ENCODE measurements around the gene EP400. TPM values are rescaled to one million over a fixed set of nuclear protein-coding genes. Genes with fewer than 3 reads are reported as not detected.
A peak's percentile ranks its signal among the peaks of the same experiment; 100 is the strongest.

Gene EP400
- total and polyA plus RNA-seq, 2 of the 8 experiments (the other 6 are each of a cell fraction or from before 2014, with no cell fraction given) = 13.1 to 69.7 TPM

DNA sequence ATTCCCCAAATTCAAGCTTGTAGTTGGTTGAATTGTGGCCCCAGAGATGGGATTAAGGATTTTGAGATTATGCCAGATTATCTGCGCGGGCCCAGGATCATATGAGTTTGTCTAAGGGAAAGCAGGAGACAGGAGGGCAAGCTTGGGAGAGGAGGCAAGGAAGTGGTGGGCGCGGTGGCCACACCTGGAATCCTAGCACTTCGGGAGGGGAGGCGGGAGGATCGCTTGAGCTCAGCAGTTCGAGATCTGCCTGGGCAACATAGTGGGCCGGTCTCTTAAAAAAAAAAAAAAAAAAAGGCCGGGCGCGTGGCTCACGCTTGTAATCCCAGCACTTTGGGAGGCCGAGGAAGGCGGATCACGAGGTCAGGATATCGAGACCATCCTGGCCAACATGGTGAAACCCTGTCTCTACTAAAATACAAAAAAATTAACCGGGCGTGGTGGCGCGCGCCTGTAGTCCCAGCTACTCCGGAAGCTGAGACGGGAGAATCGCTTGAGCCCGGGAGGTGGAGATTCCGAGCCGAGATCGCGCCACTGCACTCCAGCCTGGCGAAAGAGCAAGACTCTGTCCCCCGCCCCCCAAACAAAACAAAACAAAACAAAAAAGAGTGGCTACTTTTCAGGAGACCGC is 21.5 kb upstream of the EP400 start:
- no peaks in the 10 kb centered on the region for H3K27me3 ChIP-seq (replicated peaks in 1 of 4; ENCODE audit: control insufficient read depth in 3 of 4, extremely low read depth in 1 of 4, insufficient read depth in 3 of 4, low read length in 3 of 4)
- H3K4me2 ChIP-seq (ENCODE audit: insufficient read depth in 1 of 2, low read depth in 2 of 2, low read length in 2 of 2) = peak overlapping the region; percentile 79 to 99
- 0 out of 2 replicates have a peak overlapping the region, but pooled peaks have one; percentile 71 for H2BK5ac ChIP-seq (ENCODE audit: low read depth, low read length)
- no peak overlapping the region for H2AFZ ChIP-seq (ENCODE audit: low read length)
- H3K4ac ChIP-seq (replicated peaks; ENCODE audit: insufficient read length, low read depth, low read length) = no peak overlapping the region
- H3K56ac ChIP-seq (replicated peaks; ENCODE audit: insufficient read length, low read depth, low read length) = no peak overlapping the region
- CTCF ChIA-PET (ENCODE audit: partially characterized antibody) = interaction anchor here (0.9 to 1.9 kb wide), 4 partner anchors 8 to 56 kb away, joined by 3 to 6 read pairs (median 3); no protein-coding TSS in a partner anchor
- H2AK5ac ChIP-seq (ENCODE audit: low read depth, low read length) = no peak overlapping the region
- H3K18ac ChIP-seq (ENCODE audit: extremely low read depth, low read length) = peak overlapping the region; percentile 71; the same call in 1 of the 2 replicates
- DNase-seq (ENCODE audit: low read depth in 1 of 2, low spot score in 2 of 2) (no peak), FAIRE-seq (no peak)
- POLR2A ChIA-PET (ENCODE audit: partially characterized antibody) = interaction anchor here (0.6 to 5.2 kb wide), 11 partner anchors 9 to 155 kb away, joined by 3 to 33 read pairs (median 5); no protein-coding TSS in a partner anchor
- H3K23ac ChIP-seq (ENCODE audit: insufficient read length) = no peak overlapping the region
- H3K9me3 ChIP-seq (ENCODE audit: insufficient read depth in 2 of 2, low read depth in 1 of 2, low read length in 1 of 2) = no peaks in the 10 kb centered on the region; a peak in 1 of 4 replicates
- H3K79me1 ChIP-seq (ENCODE audit: low read depth, low read length) = peaks cover 8% of the 10 kb centered on the region
- peaks cover 0 to 8% of the 10 kb centered on the region in 2 experiments for H4K20me1 ChIP-seq (replicated peaks in 1 of 2; ENCODE audit: control insufficient read depth in 1 of 2, insufficient read depth in 2 of 2, low read length in 2 of 2)
- H4K8ac ChIP-seq (ENCODE audit: extremely low read depth, insufficient read depth, low read length) = peak overlapping the region; percentile 92; the same call in 1 of the 2 replicates
- H3K4me1 ChIP-seq (replicated peaks in 1 of 4; ENCODE audit: control insufficient read depth in 3 of 4, insufficient read depth in 4 of 4, low read length in 3 of 4) = peaks cover 0 to 7% (median 2%) of the 10 kb centered on the region in 4 experiments; a peak in 2 of 7 replicates
- no peak overlapping the region for H3K27ac ChIP-seq (ENCODE audit: low read depth, low read length)
- no peak overlapping the region for H3K14ac ChIP-seq (ENCODE audit: insufficient read length)
- peaks cover 12 to 25% (median 14%) of the 10 kb centered on the region in 4 experiments for H3K36me3 ChIP-seq (ENCODE audit: control insufficient read depth in 2 of 4, insufficient read depth in 4 of 4, low read length in 3 of 4)
- H3K4me3 ChIP-seq (ENCODE audit: extremely low read depth in 1 of 4, insufficient read depth in 2 of 4, low read depth in 3 of 4, low read length in 4 of 4) = peak overlapping the region; percentile 50 to 85 (median 54)
- H3K23me2 ChIP-seq (ENCODE audit: low read depth, low read length) = peaks cover 6% of the 10 kb centered on the region; the same call in 1 of the 2 replicates
- peak overlapping the region in 2 of 4 experiments; percentile 34 to 63; a peak in 1 of 7 replicates for H3K9ac ChIP-seq (replicated peaks in 1 of 4; ENCODE audit: extremely low read depth in 1 of 4, low read depth in 3 of 4, low read length in 3 of 4)
- no peak overlapping the region for H2BK120ac ChIP-seq (replicated peaks; ENCODE audit: low read depth, low read length)
- peaks cover 0 to 16% of the 10 kb centered on the region in 2 experiments; a peak in 3 of 4 replicates for H3K79me2 ChIP-seq (ENCODE audit: control insufficient read depth in 1 of 2, insufficient read depth in 2 of 2, low read length in 2 of 2)
- TF ChIP-seq KDM4A (IDR thresholded peaks at IDR 0.05; ENCODE audit: low read depth, low read length, severe bottlenecking) = peak; percentile 18
- TF ChIP-seq NRF1 (IDR thresholded peaks at IDR 0.05; ENCODE audit: low read depth, low read length) = no peak
- WGBS, 2 experiments (ENCODE audit: extremely low coverage in 1 of 2, insufficient coverage in 1 of 2, insufficient read length in 1 of 2, insufficient replicate concordance in 2 of 2, low coverage in 1 of 2, low lambda C conversion rate in 2 of 2, missing lambda C conversion rate in 1 of 2) = 33% methylated on average over 28 of the region's 33 CpGs; no CpG with 5 or more reads in 1 of the 2 experiments
- H4K91ac ChIP-seq (replicated peaks; ENCODE audit: insufficient read length, low read length) = no peak overlapping the region
- 0 out of 2 replicates have a peak overlapping the region, but pooled peaks have one; percentile 31 for H2BK15ac ChIP-seq (ENCODE audit: low read length)
- H2BK20ac ChIP-seq (ENCODE audit: low read length) = no peak overlapping the region
- no peak overlapping the region for H4K5ac ChIP-seq (ENCODE audit: insufficient read length, low read depth, low read length)
- peak overlapping the region; percentile 5; the same call in 1 of the 2 replicates for H2BK12ac ChIP-seq (ENCODE audit: low read depth, low read length)

Measured in H1 (cell line).